AG20443 (cell line): Measurements from ENCODE around the gene ANKRD63.

Experiments used
- DNase-seq: peaks from one replicate; pipeline ENCODE4 v3.0.0; 2012; ENCODE audit warnings: low spot score, mixed read lengths

Gene ANKRD63

GRCh38 chr15:40258544-40258943 lies 24.3 kb downstream of the ANKRD63 start:
- DNase-seq, result no peak

- DNase-seq, result no peak
Measured at GRCh38 chr15:40257656-40258450, 25.0 kb downstream of the ANKRD63 start.

GRCh38 chr15:40256638-40257235 lies 26.1 kb downstream of the ANKRD63 start:
- no peak for DNase-seq

GRCh38 chr15:40255033-40255432 lies 27.8 kb downstream of the ANKRD63 start:
- DNase-seq, result no peak

- no peak for DNase-seq
Measured at GRCh38 chr15:40254452-40254851, 28.4 kb downstream of the ANKRD63 start.

- no peak for DNase-seq
Measured at GRCh38 chr15:40253167-40253790, 29.6 kb downstream of the ANKRD63 start.

- no peak for DNase-seq
Measured at GRCh38 chr15:40252438-40253166, 30.3 kb downstream of the ANKRD63 start.

GRCh38 chr15:40252141-40252437 lies 30.8 kb downstream of the ANKRD63 start:
- DNase-seq, result no peak

- DNase-seq, result no peak
Measured at GRCh38 chr15:40251486-40252140, 31.3 kb downstream of the ANKRD63 start.

- no peak for DNase-seq
Measured at GRCh38 chr15:40250771-40251483, 31.9 kb downstream of the ANKRD63 start.

- DNase-seq, result no peak
Measured at GRCh38 chr15:40250304-40250656, 32.6 kb downstream of the ANKRD63 start.

GRCh38 chr15:40249477-40250303 lies 33.2 kb downstream of the ANKRD63 start:
- no peak for DNase-seq

- DNase-seq, result no peak
Measured at GRCh38 chr15:40248006-40248783, 34.7 kb downstream of the ANKRD63 start.

- DNase-seq, result no peak
Measured at GRCh38 chr15:40247406-40247971, 35.4 kb downstream of the ANKRD63 start.

GRCh38 chr15:40246496-40247280 lies 36.2 kb downstream of the ANKRD63 start:
- DNase-seq, result no peak

GRCh38 chr15:40245666-40246450 lies 37.0 kb downstream of the ANKRD63 start:
- no peak for DNase-seq

GRCh38 chr15:40244961-40245523 lies 37.8 kb downstream of the ANKRD63 start:
- DNase-seq, result no peak
